ENCODE measurements around the gene PFKM.
"Not testable (repeated sequence)": the region's sequence is repeated elsewhere in the genome, so short reads cannot be mapped to it uniquely, and the experiment has no call there.

The PFKM gene

GRCh38 chr12:48111312-48111693 lies 7.9 kb upstream of the PFKM start:
- not testable (repeated sequence) for DNase-seq (ENCODE audit: low spot score)

DNA sequence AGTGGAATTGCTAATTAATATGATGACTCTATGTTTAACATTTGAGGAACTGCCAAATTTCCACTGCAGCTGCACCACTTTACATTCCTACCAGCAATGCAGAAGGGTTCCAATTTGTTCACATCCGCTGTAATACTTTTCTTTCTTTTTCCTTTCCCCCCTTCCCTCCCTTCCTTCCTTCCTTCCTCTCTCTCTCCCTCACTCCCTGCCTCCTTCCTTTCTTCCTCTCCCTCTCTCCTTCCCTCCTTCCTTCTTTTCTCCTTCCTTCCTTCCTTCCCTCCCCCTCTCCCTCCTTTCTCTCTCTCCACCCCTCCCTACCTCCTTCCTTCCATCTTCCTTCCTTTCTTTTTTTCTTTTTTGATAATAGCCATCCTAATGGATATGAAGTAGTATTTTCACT lies 3.2 kb upstream of the PFKM start:
- DNase-seq (ENCODE audit: low spot score) = no peak

GRCh38 chr12:48118284-48118871 lies 786 bp upstream of the PFKM start:
- no peak for DNase-seq (ENCODE audit: low spot score)

DNA sequence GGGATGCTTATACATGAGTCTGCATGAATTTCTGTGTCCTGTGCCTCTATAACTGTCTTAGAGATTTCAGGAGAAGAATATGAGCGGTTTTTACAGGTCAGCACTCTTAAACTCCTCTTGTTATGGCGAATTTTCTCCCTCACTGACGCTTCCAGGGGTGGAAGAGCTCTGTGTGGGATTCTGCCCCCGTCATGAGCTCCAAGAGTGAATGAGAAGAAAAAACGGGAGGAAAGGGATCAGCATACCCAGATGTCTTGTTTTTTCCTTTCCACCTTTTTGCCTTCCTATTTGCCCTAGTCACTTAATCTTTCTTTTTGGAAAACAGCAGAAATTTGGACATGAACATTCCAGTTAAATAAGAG lies 651 bp downstream of the PFKM start:
- no peak for DNase-seq (ENCODE audit: low spot score)

GRCh38 chr12:48121522-48121921 lies 2.4 kb downstream of the PFKM start:
- DNase-seq (ENCODE audit: low spot score) = no peak

DNA sequence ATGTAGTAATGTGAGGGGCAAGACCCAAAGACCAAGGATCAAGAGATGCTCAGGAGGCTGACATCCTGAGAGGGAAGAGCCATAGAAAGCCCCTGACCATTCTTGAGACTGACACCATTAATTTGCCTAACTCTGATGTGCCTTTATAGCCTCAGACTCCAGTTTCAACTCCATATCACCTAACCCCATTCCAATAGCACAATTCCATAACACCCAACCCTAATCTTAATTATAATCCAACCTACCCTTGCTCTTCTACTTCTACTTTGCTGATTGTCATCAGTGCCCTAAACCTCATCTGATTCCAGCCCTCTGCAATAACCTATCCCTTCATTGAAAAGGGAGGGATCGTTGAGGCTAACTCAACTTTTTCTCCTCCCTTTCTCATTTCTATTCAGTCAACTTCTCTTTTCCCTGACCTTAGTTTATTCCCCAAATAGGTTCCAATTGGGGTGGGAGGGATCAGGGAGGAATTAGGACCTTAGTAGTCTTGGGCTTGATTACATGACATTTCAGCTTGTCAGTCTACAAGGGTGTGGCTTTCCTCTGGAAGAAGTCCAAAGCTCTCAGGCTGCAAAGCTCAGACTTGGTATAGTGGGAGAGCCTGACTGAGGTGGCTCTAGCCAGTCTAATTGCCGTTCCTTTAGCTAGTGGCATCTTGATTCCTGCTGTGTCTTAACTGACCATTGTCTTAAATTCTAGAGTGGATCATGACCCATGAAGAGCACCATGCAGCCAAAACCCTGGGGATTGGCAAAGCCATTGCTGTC lies 3.1 kb downstream of the PFKM start:
- DNase-seq (ENCODE audit: low spot score) = no peak

DNA sequence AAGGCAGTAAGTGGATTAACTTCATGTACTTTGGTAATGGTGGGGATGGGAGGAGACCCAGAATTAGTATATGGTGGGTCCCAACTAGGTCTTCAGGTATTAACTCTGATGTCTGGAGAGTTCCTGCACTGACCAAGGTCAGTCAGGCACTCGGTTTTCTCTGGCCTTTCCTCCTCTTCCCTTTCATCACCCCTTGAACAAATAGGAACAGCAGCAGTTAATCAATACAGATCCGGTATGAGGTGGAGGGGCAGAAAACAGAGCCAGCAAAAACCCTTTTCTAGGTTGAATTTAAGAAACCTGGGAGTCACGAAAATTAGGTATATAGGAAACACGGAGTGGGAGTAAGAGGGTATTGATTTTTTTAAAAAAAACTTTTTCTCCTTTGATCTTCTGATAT lies 4.0 kb downstream of the PFKM start:
- no peak for DNase-seq (ENCODE audit: low spot score)

DNA sequence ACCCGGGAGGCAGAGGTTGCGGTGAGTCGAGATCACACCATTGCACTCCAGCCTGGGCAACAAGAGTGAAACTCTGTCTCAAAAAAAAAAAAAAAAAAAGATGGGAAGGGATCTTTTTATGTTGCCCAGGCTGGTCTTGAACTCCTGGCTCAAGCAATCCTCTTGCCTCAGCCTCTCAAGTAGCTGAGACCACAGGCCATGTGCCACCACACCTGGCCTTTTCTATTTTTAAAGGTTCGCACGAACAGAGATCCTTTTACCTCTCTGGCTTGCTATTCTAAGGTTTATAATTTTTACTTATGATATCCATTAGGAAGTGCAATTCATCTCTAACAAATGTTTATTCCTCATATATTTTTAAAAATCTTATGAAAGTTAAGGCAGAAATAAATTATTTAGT lies 6.4 kb downstream of the PFKM start:
- DNase-seq (ENCODE audit: low spot score) = not testable (repeated sequence)

DNA sequence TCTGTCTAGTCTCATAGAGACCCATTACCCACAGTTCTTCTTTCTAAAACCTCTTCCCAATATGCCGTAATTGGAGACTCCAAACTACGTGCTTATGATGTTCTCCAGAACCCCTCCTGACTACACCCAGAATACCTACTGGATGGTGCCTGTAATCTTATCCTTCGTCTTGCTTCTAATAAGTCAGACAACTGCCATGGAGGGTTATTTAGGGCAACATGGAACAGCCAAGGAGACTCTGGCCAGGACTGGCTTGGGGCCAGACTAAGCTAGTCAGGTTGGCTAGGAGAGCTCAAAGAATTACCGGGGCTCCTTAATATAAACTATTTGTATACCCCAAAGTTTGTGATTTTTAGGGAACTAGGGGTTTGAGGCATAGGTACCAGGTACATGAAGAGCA lies 6.8 kb downstream of the PFKM start:
- no peak for DNase-seq (ENCODE audit: low spot score)

GRCh38 chr12:48126953-48127630 lies 7.9 kb downstream of the PFKM start:
- no peak for DNase-seq (ENCODE audit: low spot score)

GRCh38 chr12:48128800-48129199 lies 9.6 kb downstream of the PFKM start:
- no peak for DNase-seq (ENCODE audit: low spot score)

- DNase-seq (ENCODE audit: low spot score) = no peak
Observed at GRCh38 chr12:48129376-48129775, 10.2 kb downstream of the PFKM start.

- no peak for DNase-seq (ENCODE audit: low spot score)
Observed at GRCh38 chr12:48131517-48131916, 12.4 kb downstream of the PFKM start.

DNA sequence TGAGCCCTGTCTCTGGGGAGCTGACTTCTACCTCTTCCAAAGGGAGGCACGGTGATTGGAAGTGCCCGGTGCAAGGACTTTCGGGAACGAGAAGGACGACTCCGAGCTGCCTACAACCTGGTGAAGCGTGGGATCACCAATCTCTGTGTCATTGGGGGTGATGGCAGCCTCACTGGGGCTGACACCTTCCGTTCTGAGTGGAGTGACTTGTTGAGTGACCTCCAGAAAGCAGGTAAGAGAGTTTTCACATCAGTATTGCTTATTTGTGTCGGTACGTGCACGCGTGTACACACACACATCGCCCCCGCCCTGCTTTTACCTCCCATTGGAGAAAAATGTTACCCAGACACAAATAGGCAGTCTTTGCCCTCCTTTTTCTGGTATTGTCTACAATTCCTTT lies 13.7 kb downstream of the PFKM start:
- no peak for DNase-seq (ENCODE audit: low spot score)

- no peak for DNase-seq (ENCODE audit: low spot score)
Observed at GRCh38 chr12:48135027-48135426, 15.9 kb downstream of the PFKM start.

GRCh38 chr12:48142818-48143674 lies 23.9 kb downstream of the PFKM start:
- no peak for DNase-seq (ENCODE audit: low spot score)

- DNase-seq (ENCODE audit: low spot score) = no peak
Observed at GRCh38 chr12:48143898-48144297, 24.7 kb downstream of the PFKM start.

GRCh38 chr12:48145981-48146380 lies 26.8 kb downstream of the PFKM start:
- DNase-seq (ENCODE audit: low spot score) = no peak

DNA sequence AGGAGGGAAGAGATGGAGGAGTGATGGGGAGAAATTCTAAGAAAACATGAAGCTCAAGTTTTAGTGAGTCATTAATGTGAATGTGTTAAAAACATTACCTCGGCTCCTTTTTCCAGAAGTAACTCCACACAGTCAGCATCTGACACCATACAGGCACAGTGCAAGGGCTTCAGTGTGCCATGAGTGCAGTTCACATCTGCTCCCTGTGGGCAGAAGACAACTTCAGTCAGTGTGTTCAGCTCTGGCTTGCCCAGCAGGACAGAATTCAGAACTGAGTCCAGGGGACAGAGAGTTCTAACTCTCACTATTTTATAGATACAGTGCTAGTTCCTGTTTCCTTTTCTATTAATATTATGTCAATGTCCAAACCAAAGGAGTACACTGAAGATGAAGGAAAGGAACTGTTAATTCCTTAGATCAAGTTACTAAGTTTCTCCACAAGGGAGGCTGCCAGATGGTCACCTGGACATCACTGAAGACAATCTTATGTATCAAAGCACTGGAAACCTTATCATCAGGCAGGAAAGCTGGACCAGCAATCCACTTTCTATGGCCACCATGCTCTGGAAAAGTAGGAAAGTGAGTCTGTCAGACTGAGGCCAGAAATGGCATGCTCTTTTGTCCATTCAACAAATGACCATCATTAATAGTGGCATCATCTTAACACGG lies 32.1 kb downstream of the PFKM start:
- no peak for DNase-seq (ENCODE audit: low spot score)

DNA sequence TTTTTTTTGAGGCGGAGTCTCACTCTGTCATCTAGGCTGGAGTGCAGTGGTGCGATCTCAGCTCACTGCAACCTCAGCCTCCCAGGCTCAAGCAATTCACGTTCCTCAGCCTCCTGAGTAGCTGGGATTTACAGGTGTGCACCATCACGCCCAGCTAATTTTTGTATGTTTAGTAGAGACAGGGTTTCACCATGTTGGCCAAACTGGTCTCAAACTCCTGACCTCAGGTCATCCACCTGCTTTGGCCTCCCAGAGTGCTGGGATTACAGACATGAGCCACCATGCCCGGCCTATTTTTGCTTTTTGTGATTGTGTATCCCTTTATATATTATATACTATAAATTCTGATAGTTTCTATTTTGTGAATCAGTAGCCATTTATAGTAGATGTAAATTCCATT lies 36.6 kb downstream of the PFKM start:
- DNase-seq (ENCODE audit: low spot score) = not testable (repeated sequence)

DNA sequence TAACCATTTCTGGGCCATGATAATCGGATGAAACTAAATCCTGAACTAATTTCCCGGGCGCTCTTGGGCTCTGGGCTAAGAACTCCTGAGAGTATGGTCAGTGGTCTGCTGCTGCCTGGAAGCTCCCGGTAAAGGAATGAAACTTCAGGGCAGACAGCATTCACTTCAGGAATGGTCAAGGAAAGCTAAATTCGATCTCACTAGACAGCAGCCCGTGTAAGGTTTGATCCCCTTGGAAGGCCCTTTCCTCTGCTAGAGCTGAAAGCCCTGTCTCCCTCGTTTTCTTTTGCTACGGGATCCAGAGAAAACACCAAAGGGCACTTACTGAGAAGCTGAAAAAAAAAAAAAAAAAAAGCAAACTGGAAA lies 37.5 kb downstream of the PFKM start:
- no peak for DNase-seq (ENCODE audit: low spot score)
